H1 (cell line): ENCODE measurements around the gene IKZF3. TPM values are rescaled to one million over a fixed set of nuclear protein-coding genes. Genes with fewer than 3 reads are reported as not detected.
A peak's percentile ranks its signal among the peaks of the same experiment; 100 is the strongest.

Experiments used
- CTCF ChIA-PET: fragments of 300-600 bp; sonication (Branson Sonifier 250); formaldehyde crosslinking; loops from one replicate; lab custom pipeline; 2021; ENCODE audit not compliant: partially characterized antibody; lab: Charles Lee
- POLR2A ChIA-PET: fragments of 300-600 bp; sonication (Branson Sonifier 250); formaldehyde crosslinking; loops from one replicate; lab custom pipeline; 2021; ENCODE audit warnings: inconsistent platforms; ENCODE audit not compliant: partially characterized antibody; lab: Charles Lee
- DNase-seq, 2 experiments: peaks; one replicate each; pipeline versions ENCODE4 v3.0.0 to v3.0.0-alpha.2; 2010 to 2022; ENCODE audit warnings: low spot score in 2 of 2, low read depth in 1 of 2, mixed read lengths in 1 of 2
- FAIRE-seq: peaks from 2 replicates; lab custom pipeline; 2011; peaks lifted over from hg19 to GRCh38; lab: Jason Lieb, UNC
- H2AFZ ChIP-seq: 2 replicates; pipeline ENCODE4 v1.8.1; 2012; ENCODE audit warnings: low read length, inconsistent platforms
- H2AK5ac ChIP-seq: 2 replicates; pipeline ENCODE4 v1.6.1; 2013; ENCODE audit warnings: low read depth, low read length
- H2BK120ac ChIP-seq: replicated peaks from 2 replicates; pipeline ENCODE3; 2013; ENCODE audit warnings: low read depth, low read length, inconsistent platforms
- H2BK12ac ChIP-seq: 2 replicates; pipeline ENCODE4 v1.6.1; 2013; ENCODE audit warnings: low read depth, low read length
- H2BK15ac ChIP-seq: 2 replicates; pipeline ENCODE4 v1.6.1; 2013; ENCODE audit warnings: low read length
- H2BK20ac ChIP-seq: 2 replicates; pipeline ENCODE4 v1.6.1; 2013; ENCODE audit warnings: low read length
- H2BK5ac ChIP-seq: 2 replicates; pipeline ENCODE4 v1.6.1; 2013; ENCODE audit warnings: low read depth, low read length
- H3K14ac ChIP-seq: 2 replicates; pipeline ENCODE4 v1.6.1; 2013; ENCODE audit warnings: inconsistent platforms; ENCODE audit not compliant: insufficient read length
- H3K18ac ChIP-seq: 2 replicates; pipeline ENCODE4 v1.6.1; 2013; ENCODE audit warnings: low read length; ENCODE audit errors: extremely low read depth
- H3K23ac ChIP-seq: 2 replicates; pipeline ENCODE4 v1.6.1; 2013; ENCODE audit warnings: inconsistent platforms; ENCODE audit not compliant: insufficient read length
- H3K23me2 ChIP-seq: 2 replicates; pipeline ENCODE4 v1.6.1; 2013; ENCODE audit warnings: low read depth, low read length
- H3K27ac ChIP-seq: 2 replicates; pipeline ENCODE4 v1.6.1; 2011; ENCODE audit warnings: low read depth, low read length, inconsistent platforms
- H3K27me3 ChIP-seq, 4 experiments: replicated peaks in 1 of 4; 1 replicate in 1 of 4; 2 replicates in 3 of 4; pipeline versions ENCODE4 v1.6.1 to v1.8.1; 2011 to 2013; ENCODE audit warnings: low read length in 3 of 4, mild to moderate bottlenecking in 3 of 4, inconsistent platforms in 2 of 4, mixed read lengths in 2 of 4, moderate library complexity in 1 of 4; ENCODE audit not compliant: control insufficient read depth in 3 of 4, insufficient read depth in 3 of 4; ENCODE audit errors: extremely low read depth in 1 of 4
- H3K36me3 ChIP-seq, 4 experiments: 2 replicates each; pipeline versions ENCODE4 v1.6.1 to v1.8.1; 2011 to 2013; ENCODE audit warnings: mild to moderate bottlenecking in 4 of 4, low read length in 3 of 4, moderate library complexity in 2 of 4, control low read depth in 1 of 4, inconsistent platforms in 1 of 4; ENCODE audit not compliant: insufficient read depth in 4 of 4, control insufficient read depth in 2 of 4
- H3K4ac ChIP-seq: replicated peaks from 2 replicates; pipeline ENCODE3; 2013; ENCODE audit warnings: low read length, low read depth, mixed read lengths, inconsistent platforms; ENCODE audit not compliant: insufficient read length
- H3K4me1 ChIP-seq, 4 experiments: replicated peaks in 1 of 4; 1 replicate in 1 of 4; 2 replicates in 3 of 4; pipeline versions ENCODE4 v1.6.1 to v1.8.1; 2011 to 2013; ENCODE audit warnings: low read length in 3 of 4, inconsistent platforms in 2 of 4, mixed read lengths in 1 of 4; ENCODE audit not compliant: insufficient read depth in 4 of 4, control insufficient read depth in 3 of 4
- H3K4me2 ChIP-seq, 2 experiments: 2 replicates each; pipeline versions ENCODE4 v1.6.1 to v1.8.1; 2011 to 2013; ENCODE audit warnings: low read depth in 2 of 2, low read length in 2 of 2, control low read depth in 1 of 2, inconsistent platforms in 1 of 2, mild to moderate bottlenecking in 1 of 2; ENCODE audit not compliant: insufficient read depth in 1 of 2
- H3K4me3 ChIP-seq, 4 experiments: fragments of 200-600, 300-600 bp in 1 of 4; sonication (generic), shearing (Covaris generic), sonication (Bioruptor Twin) in 1 of 4; 2 replicates each; pipeline versions ENCODE4 v1.5.1 to v1.8.1; 2011 to 2016; ENCODE audit warnings: low read length in 4 of 4, low read depth in 3 of 4, control low read depth in 2 of 4, inconsistent platforms in 2 of 4, mild to moderate bottlenecking in 2 of 4, mixed read lengths in 1 of 4, moderate library complexity in 1 of 4; ENCODE audit not compliant: insufficient read depth in 2 of 4; ENCODE audit errors: extremely low read depth in 1 of 4
- H3K56ac ChIP-seq: replicated peaks from 2 replicates; pipeline ENCODE3; 2013; ENCODE audit warnings: low read depth, mild to moderate bottlenecking, mixed read lengths, low read length, inconsistent platforms; ENCODE audit not compliant: insufficient read length
- H3K79me1 ChIP-seq: 2 replicates; pipeline ENCODE4 v1.6.1; 2013; ENCODE audit warnings: low read depth, low read length, control low read depth
- H3K79me2 ChIP-seq, 2 experiments: 2 replicates each; pipeline versions ENCODE4 v1.6.1 to v1.8.1; 2012 to 2013; ENCODE audit warnings: low read length in 2 of 2, mild to moderate bottlenecking in 2 of 2, inconsistent platforms in 1 of 2; ENCODE audit not compliant: insufficient read depth in 2 of 2, control insufficient read depth in 1 of 2
- H3K9ac ChIP-seq, 4 experiments: replicated peaks in 1 of 4; 1 replicate in 1 of 4; 2 replicates in 3 of 4; pipeline versions ENCODE4 v1.6.1 to v1.8.1; 2011 to 2013; ENCODE audit warnings: low read depth in 3 of 4, low read length in 3 of 4, control low read depth in 2 of 4, mild to moderate bottlenecking in 2 of 4, moderate library complexity in 2 of 4, inconsistent platforms in 1 of 4; ENCODE audit errors: extremely low read depth in 1 of 4
- H3K9me3 ChIP-seq, 2 experiments: 2 replicates each; pipeline versions ENCODE4 v1.6.1 to v1.8.1; 2012 to 2013; ENCODE audit warnings: mild to moderate bottlenecking in 2 of 2, moderate library complexity in 2 of 2, control low read depth in 1 of 2, inconsistent platforms in 1 of 2, low read depth in 1 of 2, low read length in 1 of 2, mixed read lengths in 1 of 2; ENCODE audit not compliant: insufficient read depth in 2 of 2
- H4K20me1 ChIP-seq, 2 experiments: replicated peaks in 1 of 2; 2 replicates each; pipeline versions ENCODE3 to v1.8.1; 2011 to 2013; ENCODE audit warnings: inconsistent platforms in 2 of 2, low read length in 2 of 2, mild to moderate bottlenecking in 1 of 2; ENCODE audit not compliant: insufficient read depth in 2 of 2, control insufficient read depth in 1 of 2
- H4K5ac ChIP-seq: 2 replicates; pipeline ENCODE4 v1.6.1; 2013; ENCODE audit warnings: low read length, low read depth, mixed read lengths, inconsistent platforms; ENCODE audit not compliant: insufficient read length
- H4K8ac ChIP-seq: 2 replicates; pipeline ENCODE4 v1.8.0; 2013; ENCODE audit warnings: mild to moderate bottlenecking, moderate library complexity, low read length, inconsistent platforms; ENCODE audit not compliant: insufficient read depth; ENCODE audit errors: extremely low read depth
- H4K91ac ChIP-seq: replicated peaks from 2 replicates; pipeline ENCODE3; 2013; ENCODE audit warnings: low read length, mixed read lengths, inconsistent platforms; ENCODE audit not compliant: insufficient read length
- BRCA1 ChIP-seq: IDR thresholded peaks from 2 replicates; pipeline ENCODE4 v1.6.1; 2012; ENCODE audit warnings: low read depth, low read length, improper control_type of control experiment
- CREB1 ChIP-seq: IDR thresholded peaks from 2 replicates; pipeline ENCODE4 v1.6.1; 2012; ENCODE audit warnings: inconsistent platforms
- E2F6 ChIP-seq: IDR thresholded peaks from 2 replicates; pipeline ENCODE4 v1.6.1; 2012; ENCODE audit warnings: inconsistent platforms
- HDAC2 ChIP-seq, 2 experiments: fragments of 300-600 bp in 1 of 2; sonication (generic) in 1 of 2; IDR thresholded peaks; 2 replicates each; pipeline ENCODE4 v1.6.1; 2011 to 2012; ENCODE audit warnings: low read depth in 2 of 2, low read length in 2 of 2, mild to moderate bottlenecking in 2 of 2, moderate library complexity in 2 of 2, borderline replicate concordance in 1 of 2, inconsistent platforms in 1 of 2
- NANOG ChIP-seq: IDR thresholded peaks from 2 replicates; pipeline ENCODE4 v1.6.1; 2011; ENCODE audit warnings: low read length, low read depth, mild to moderate bottlenecking, inconsistent platforms; ENCODE audit not compliant: insufficient read depth, poor library complexity, severe bottlenecking
- POU5F1 ChIP-seq: IDR thresholded peaks from 2 replicates; pipeline ENCODE4 v1.6.1; 2011; ENCODE audit warnings: low read depth, mild to moderate bottlenecking, low read length, moderate library complexity
- RNF2 ChIP-seq: fragments of 200-900, 300-1000 bp; sonication (generic); IDR thresholded peaks from 2 replicates; pipeline ENCODE4 v1.7.1; 2016; ENCODE audit warnings: borderline replicate concordance, low read depth, mild to moderate bottlenecking, antibody characterized with exemption, low read length; ENCODE audit not compliant: poor library complexity, severe bottlenecking; ENCODE audit errors: missing control alignments
- SP2 ChIP-seq: IDR thresholded peaks from 2 replicates; pipeline ENCODE4 v1.6.1; 2012; ENCODE audit warnings: mild to moderate bottlenecking, low read length, inconsistent platforms
- TAF7 ChIP-seq: optimal IDR thresholded peaks from 2 replicates; pipeline ENCODE3; 2011; ENCODE audit warnings: low read depth, mild to moderate bottlenecking, inconsistent platforms, low read length, moderate library complexity, borderline replicate concordance
- TEAD4 ChIP-seq: IDR thresholded peaks from 2 replicates; pipeline ENCODE4 v1.6.1; 2012; ENCODE audit warnings: low read depth, low read length, inconsistent platforms, mixed read lengths
- WGBS, 2 experiments: shearing (Covaris generic) in 1 of 2; methylation state at CpG; one replicate each; pipeline versions ENCODE4 v1.1.6 to v1.1.7; 2013 to 2015; ENCODE audit warnings: low lambda C conversion rate in 2 of 2, mixed read lengths in 2 of 2, inconsistent platforms in 1 of 2, low coverage in 1 of 2, missing lambda C conversion rate in 1 of 2; ENCODE audit not compliant: insufficient replicate concordance in 2 of 2, insufficient coverage in 1 of 2, insufficient read length in 1 of 2; ENCODE audit errors: extremely low coverage in 1 of 2, missing lambda C conversion rate in 1 of 2; 5-methylcytosine and 5-hydroxymethylcytosine counted together
- polyA plus RNA-seq, 7 experiments: library from polyadenylated mRNA; depleted of rRNA in 3 of 7; stranded (reverse) in 5 of 7; unstranded in 2 of 7; fragments of >200 nt in 5 of 7; fragments of 200-250 nt in 2 of 7; gene quantifications; 1 replicate in 5 of 7; 2 replicates in 1 of 7; 4 replicates in 1 of 7; pipeline versions ENCODE4 v1.2.1 to v1.2.3, GENCODE V29; 2011 to 2013; ENCODE audit warnings: missing spikeins in 2 of 7, mixed read lengths in 2 of 7
- total RNA-seq: library from RNA; stranded (reverse); fragmentation: NEBNext Ultra II Directional; extraction: Animal tissue kit (Norgen Biotek cat#: 25700); gene quantifications from 2 replicates; pipeline ENCODE4 v1.2.1, GENCODE V29; 2021

IKZF3 gene
- total and polyA plus RNA-seq, 2 of the 8 experiments (the other 6 are each of a cell fraction or from before 2014, with no cell fraction given): 0.23 to 0.56 TPM

- peak in 1 of 2 experiments; percentile 83 for DNase-seq
- no peak within 1 kb of the TSS for H2BK120ac ChIP-seq
- peak within 1 kb of the TSS; percentile 73 to 83 (median 80) for H3K9ac ChIP-seq
- H3K9me3 ChIP-seq: no peaks in the 10 kb centered on the region
- peak within 1 kb of the TSS; percentile 54 to 86 (median 82) for H3K4me3 ChIP-seq
- H3K23me2 ChIP-seq: peaks cover 23% of the 10 kb centered on the region
- peak within 1 kb of the TSS; percentile 29 for H4K91ac ChIP-seq
- no peak within 1 kb of the TSS for H2BK20ac ChIP-seq
- H3K56ac ChIP-seq: peak within 1 kb of the TSS; percentile 81
- peaks cover 0 to 7% (median 2%) of the 10 kb centered on the region in 4 experiments; a peak in 5 of 8 replicates for H3K36me3 ChIP-seq
- peak within 1 kb of the TSS; percentile 73 for H3K27ac ChIP-seq
- peak within 1 kb of the TSS; percentile 66 for H2BK5ac ChIP-seq
- WGBS, 2 experiments: 5% methylated on average over 20 of the region's 34 CpGs; no CpG with 5 or more reads in 1 of the 2 experiments
- peaks cover 0 to 16% of the 10 kb centered on the region in 2 experiments; a peak in 2 of 4 replicates for H3K79me2 ChIP-seq
- H2BK12ac ChIP-seq: 0 out of 2 replicates have a peak within 1 kb of the TSS, but pooled peaks have one; percentile 60
- H3K14ac ChIP-seq: no peak within 1 kb of the TSS
- H4K8ac ChIP-seq: peak within 1 kb of the TSS; percentile 81
- H2AFZ ChIP-seq: no peak within 1 kb of the TSS
- no peaks in the 10 kb centered on the region for H4K20me1 ChIP-seq
- peak within 1 kb of the TSS; percentile 83 to 96 for H3K4me2 ChIP-seq
- H3K27me3 ChIP-seq: no peaks in the 10 kb centered on the region
- no peak for FAIRE-seq
- peak within 1 kb of the TSS; percentile 83 for H3K18ac ChIP-seq
- ChIA-PET POLR2A (interaction anchor here (0.6 to 1.0 kb wide), 3 partner anchors 8 to 126 kb away, joined by 4 to 5 read pairs (median 4); partner anchors contain the start of gene MIEN1), CTCF (interaction anchor here (0.8 to 1.3 kb wide), 2 partner anchors 33 to 84 kb away, joined by 3 read pairs; no protein-coding TSS in a partner anchor)
- no peak within 1 kb of the TSS for H3K4ac ChIP-seq
- H2BK15ac ChIP-seq: peak within 1 kb of the TSS; percentile 92; the same call in 1 of the 2 replicates
- H3K79me1 ChIP-seq: peaks cover 9% of the 10 kb centered on the region
- peaks cover 5 to 31% (median 23%) of the 10 kb centered on the region in 4 experiments for H3K4me1 ChIP-seq
- no peak within 1 kb of the TSS; the same call in 1 of the 2 replicates for H2AK5ac ChIP-seq
- no peak within 1 kb of the TSS for H3K23ac ChIP-seq
- peak within 1 kb of the TSS; percentile 5 for H4K5ac ChIP-seq
- TF ChIP-seq TAF7: no peak
- TF ChIP-seq NANOG: no peak
- peak; percentile 71 for TF ChIP-seq CREB1
- TF ChIP-seq SP2: no peak
- no peak for TF ChIP-seq E2F6
- no peak for TF ChIP-seq RNF2
- TF ChIP-seq TEAD4: no peak
- TF ChIP-seq POU5F1: no peak
- TF ChIP-seq BRCA1: no peak
- TF ChIP-seq HDAC2 (IDR thresholded peaks at IDR 0.05; ENCODE audit: borderline replicate concordance in 1 of 2, low read depth in 2 of 2, low read length in 2 of 2): no peak
Measured at GRCh38 chr17:39737760-39738567, 126.1 kb downstream of the IKZF3 start, which contains the start of gene GRB7. Gene GRB7 (plus strand): TSS chr17:39737938. CDS start chr17:39742302, 4,364 bp downstream.
